K562 (cell line): ENCODE data around the gene IFNGR2. TPM values are rescaled to one million over a fixed set of nuclear protein-coding genes. Genes with fewer than 3 reads are reported as not detected.

Source experiments
- ESRRB ChIP-seq: fragments of 250-450 bp; sonication (Bioruptor Pico); IDR thresholded peaks from 2 replicates; pipeline ENCODE4 v1.5.0; 2020; ENCODE audit warnings: mild to moderate bottlenecking, moderate library complexity, borderline replicate concordance
- FOS ChIP-seq: IDR thresholded peaks from 3 replicates; pipeline ENCODE4 v1.6.1; 2011; ENCODE audit not compliant: insufficient read length; ENCODE audit errors: extremely low read depth
- HDAC1 ChIP-seq, 2 experiments: fragments of 450-650 bp; IDR thresholded peaks; 2 replicates each; pipeline ENCODE4 v1.6.1; 2016 to 2017; ENCODE audit warnings: inconsistent platforms in 1 of 2, mild to moderate bottlenecking in 1 of 2, moderate library complexity in 1 of 2
- HDGF ChIP-seq: fragments of 450-650 bp; IDR thresholded peaks from 2 replicates; pipeline ENCODE4 v1.6.1; 2016
- KAT2B ChIP-seq: IDR thresholded peaks from one replicate; pipeline ENCODE4 v1.6.1; 2012; ENCODE audit warnings: low read depth, mild to moderate bottlenecking, control low read depth, inconsistent platforms, low read length, moderate library complexity
- MAFK ChIP-seq: IDR thresholded peaks from 2 replicates; pipeline ENCODE4 v1.6.1; 2011; ENCODE audit warnings: low read length, improper control_type of control experiment
- MBD2 ChIP-seq: sonication (generic); IDR thresholded peaks from 2 replicates; pipeline ENCODE4 v1.6.1; 2016; ENCODE audit warnings: low read depth, borderline replicate concordance
- MIER1 ChIP-seq: fragments of 450-650 bp; IDR thresholded peaks from 2 replicates; pipeline ENCODE4 v1.6.1; 2016; ENCODE audit warnings: antibody characterized with exemption, mild to moderate bottlenecking, low read depth
- NCOA4 ChIP-seq: fragments of 450-650 bp; IDR thresholded peaks from 2 replicates; pipeline ENCODE4 v1.6.1; 2018; ENCODE audit warnings: mild to moderate bottlenecking; ENCODE audit not compliant: partially characterized antibody
- PHB2 ChIP-seq: fragments of 450-650 bp; IDR thresholded peaks from 2 replicates; pipeline ENCODE4 v1.6.1; 2017; ENCODE audit warnings: low read depth
- RB1 ChIP-seq: fragments of 450-650 bp; IDR thresholded peaks from 2 replicates; pipeline ENCODE4 v1.6.1; 2017; ENCODE audit warnings: low read depth, mild to moderate bottlenecking
- RBM25 ChIP-seq: fragments of 200-400 bp; formaldehyde crosslinking; IDR thresholded peaks from 2 replicates; pipeline ENCODE4 v1.6.1; 2018; ENCODE audit warnings: low read length, low read depth, moderate library complexity; ENCODE audit not compliant: severe bottlenecking
- SIX5 ChIP-seq, 2 experiments: IDR thresholded peaks; 2 replicates each; pipeline ENCODE4 v1.6.1; 2011; ENCODE audit warnings: low read length in 2 of 2, borderline replicate concordance in 1 of 2, low read depth in 1 of 2, mild to moderate bottlenecking in 1 of 2, moderate library complexity in 1 of 2; ENCODE audit not compliant: insufficient read depth in 1 of 2
- TBP ChIP-seq: optimal IDR thresholded peaks from 2 replicates; pipeline ENCODE3; 2011; ENCODE audit warnings: low read depth, low read length, improper control_type of control experiment
- TCFL5 ChIP-seq: fragments of 250-450 bp; sonication (Bioruptor Pico); conservative IDR thresholded peaks from 2 replicates; pipeline ENCODE4 v1.6.1; 2021; ENCODE audit warnings: mild to moderate bottlenecking, moderate library complexity, matching md5 sums
- XRCC5 ChIP-seq: fragments of 200-400 bp; formaldehyde crosslinking; IDR thresholded peaks from 2 replicates; pipeline ENCODE4 v1.6.1; 2017; ENCODE audit warnings: low read depth, mild to moderate bottlenecking, low read length
- ZBED1 ChIP-seq: IDR thresholded peaks from 2 replicates; pipeline ENCODE4 v1.6.1; 2014
- ZFPM2 ChIP-seq: fragments of 250-450 bp; sonication (Bioruptor Pico); IDR thresholded peaks from 2 replicates; pipeline ENCODE4 v1.5.1; 2022; ENCODE audit warnings: mild to moderate bottlenecking
- ZNF77 ChIP-seq: fragments of 250-450 bp; sonication (Bioruptor Pico); IDR thresholded peaks from 2 replicates; pipeline ENCODE4 v1.5.0; 2020
- ZNF785 ChIP-seq: fragments of 250-450 bp; sonication (Bioruptor Pico); IDR thresholded peaks from 2 replicates; pipeline ENCODE4 v1.4.0; 2020; ENCODE audit warnings: mild to moderate bottlenecking
- polyA plus RNA-seq, 8 experiments: library from polyadenylated mRNA; depleted of rRNA in 4 of 8; stranded (reverse) in 5 of 8; unstranded in 3 of 8; fragments of >200 nt; fragmentation: Nextera tagmentation in 2 of 8; fragmentation: Illumina TruSeq in 1 of 8; extraction: Ambion mirVana in 2 of 8; extraction: Trizol in 1 of 8; gene quantifications; 2 replicates each; pipeline versions ENCODE4 v1.2.1 to v1.2.3, GENCODE V29; 2011 to 2014; ENCODE audit warnings: inconsistent platforms in 1 of 8, missing spikeins in 1 of 8
- total RNA-seq, 7 experiments: library from RNA; depleted of rRNA in 6 of 7; stranded (reverse); fragments of >200 nt in 6 of 7; fragmentation: Illumina TruSeq in 2 of 7; extraction: Trizol in 2 of 7; gene quantifications; 2 replicates each; pipeline versions ENCODE4 v1.2.1 to v1.2.3, GENCODE V29; 2011 to 2021; ENCODE audit warnings: low replicate concordance in 1 of 7
- TF ChIP-seq, protein P1 (sequence below): fragments of 250-450 bp; sonication (Bioruptor Pico); IDR thresholded peaks from 2 replicates; pipeline ENCODE4 v1.4.0; 2020; ENCODE audit warnings: mild to moderate bottlenecking
- TF ChIP-seq, protein P2 (sequence below), 2 experiments: fragments of 450-650 bp; conservative IDR thresholded peaks; 2 replicates each; pipeline ENCODE4 v1.6.1; 2017; ENCODE audit warnings: mild to moderate bottlenecking in 2 of 2, moderate library complexity in 2 of 2
- TF ChIP-seq, protein P3 (sequence below): sonication (generic); formaldehyde crosslinking; IDR thresholded peaks from 2 replicates; pipeline ENCODE4 v1.9.0; 2022; ENCODE audit warnings: mild to moderate bottlenecking, missing genetic modification reagents
- TF ChIP-seq, protein P4 (sequence below): sonication (generic); formaldehyde crosslinking; IDR thresholded peaks from 2 replicates; pipeline ENCODE4 v1.8.0; 2022; ENCODE audit warnings: mild to moderate bottlenecking, missing genetic modification reagents, borderline replicate concordance

IFNGR2 gene
- total and polyA plus RNA-seq, 9 of the 15 experiments (the other 6 are each of a cell fraction or from before 2014, with no cell fraction given), result 6.7 to 58.0 (median 28.5) TPM

DNA sequence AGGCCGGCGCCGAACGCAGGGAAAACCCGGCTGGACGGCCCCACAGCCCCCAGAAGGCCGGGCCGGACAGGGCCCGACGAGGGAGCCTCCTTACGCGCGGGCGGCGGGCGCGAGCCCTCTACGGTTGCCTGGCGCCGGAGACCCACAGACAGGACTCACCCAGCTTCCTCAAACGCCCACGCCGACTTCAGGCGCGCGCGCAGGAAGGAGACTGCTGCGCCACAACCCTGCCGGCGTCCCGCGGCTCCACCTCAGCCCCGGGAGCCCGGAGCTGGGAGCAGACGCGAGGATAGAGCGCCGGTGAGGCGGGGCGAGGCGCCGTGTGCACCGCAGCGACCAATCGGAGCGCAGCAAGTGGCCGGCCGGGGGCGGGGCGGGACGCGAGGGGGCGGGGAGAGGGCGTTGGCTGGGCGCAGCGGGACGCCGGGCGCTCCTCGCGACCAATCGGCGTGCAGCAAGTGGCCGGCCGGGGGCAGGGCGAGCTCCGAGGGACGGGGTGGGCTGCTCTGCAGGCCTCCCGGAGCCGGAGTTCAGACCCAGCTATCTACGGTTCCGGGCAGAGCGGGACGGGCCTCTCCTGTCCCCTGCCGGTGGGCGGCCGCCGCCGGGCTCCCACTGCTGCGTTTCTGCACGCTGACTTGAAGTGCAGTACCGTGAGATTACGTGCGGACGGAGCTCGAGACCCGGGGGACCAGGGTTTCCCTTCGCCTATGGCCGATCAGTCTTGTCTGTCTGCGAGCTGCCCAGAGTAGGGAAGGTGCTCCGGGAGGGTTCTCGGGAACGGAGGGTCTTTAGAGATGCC is 76.7 kb downstream of the IFNGR2 start, which contains the start of gene TMEM50B (continued):
- TF ChIP-seq SIX5 (IDR thresholded peaks at IDR 0.05; ENCODE audit: borderline replicate concordance in 1 of 2, insufficient read depth in 1 of 2, low read depth in 1 of 2, low read length in 2 of 2) (no peak), HDAC1 (IDR thresholded peaks at IDR 0.05) (peak in 1 of 2 experiments; percentile 56; a peak in 3 of 4 replicates), FOS (peak; percentile 23), HDGF (no peak), XRCC5 (peak; percentile 84; the same call in 1 of the 2 replicates), RB1 (peak; percentile 73), ESRRB (CRISPR knock-in tag) (no peak), MAFK (no peak), MBD2 (no peak; the same call in 1 of the 2 replicates), ZBED1 (peak; percentile 43; the same call in 1 of the 2 replicates), PHB2 (no peak), KAT2B (peak; percentile 50), ZNF77 (CRISPR knock-in tag) (no peak), ZFPM2 (CRISPR knock-in tag) (no peak), ZNF785 (CRISPR knock-in tag) (no peak), TBP (peak; percentile 92), NCOA4 (no peak), MIER1 (no peak), RBM25 (peak; percentile 79), TCFL5 (CRISPR knock-in tag) (no peak)
- TF ChIP-seq, protein P1, sequence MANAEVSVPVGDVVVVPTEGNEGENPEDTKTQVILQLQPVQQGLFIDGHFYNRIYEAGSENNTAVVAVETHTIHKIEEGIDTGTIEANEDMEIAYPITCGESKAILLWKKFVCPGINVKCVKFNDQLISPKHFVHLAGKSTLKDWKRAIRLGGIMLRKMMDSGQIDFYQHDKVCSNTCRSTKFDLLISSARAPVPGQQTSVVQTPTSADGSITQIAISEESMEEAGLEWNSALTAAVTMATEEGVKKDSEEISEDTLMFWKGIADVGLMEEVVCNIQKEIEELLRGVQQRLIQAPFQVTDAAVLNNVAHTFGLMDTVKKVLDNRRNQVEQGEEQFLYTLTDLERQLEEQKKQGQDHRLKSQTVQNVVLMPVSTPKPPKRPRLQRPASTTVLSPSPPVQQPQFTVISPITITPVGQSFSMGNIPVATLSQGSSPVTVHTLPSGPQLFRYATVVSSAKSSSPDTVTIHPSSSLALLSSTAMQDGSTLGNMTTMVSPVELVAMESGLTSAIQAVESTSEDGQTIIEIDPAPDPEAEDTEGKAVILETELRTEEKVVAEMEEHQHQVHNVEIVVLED (CRISPR knock-in tag), result peak; percentile 70
- TF ChIP-seq, protein P2, sequence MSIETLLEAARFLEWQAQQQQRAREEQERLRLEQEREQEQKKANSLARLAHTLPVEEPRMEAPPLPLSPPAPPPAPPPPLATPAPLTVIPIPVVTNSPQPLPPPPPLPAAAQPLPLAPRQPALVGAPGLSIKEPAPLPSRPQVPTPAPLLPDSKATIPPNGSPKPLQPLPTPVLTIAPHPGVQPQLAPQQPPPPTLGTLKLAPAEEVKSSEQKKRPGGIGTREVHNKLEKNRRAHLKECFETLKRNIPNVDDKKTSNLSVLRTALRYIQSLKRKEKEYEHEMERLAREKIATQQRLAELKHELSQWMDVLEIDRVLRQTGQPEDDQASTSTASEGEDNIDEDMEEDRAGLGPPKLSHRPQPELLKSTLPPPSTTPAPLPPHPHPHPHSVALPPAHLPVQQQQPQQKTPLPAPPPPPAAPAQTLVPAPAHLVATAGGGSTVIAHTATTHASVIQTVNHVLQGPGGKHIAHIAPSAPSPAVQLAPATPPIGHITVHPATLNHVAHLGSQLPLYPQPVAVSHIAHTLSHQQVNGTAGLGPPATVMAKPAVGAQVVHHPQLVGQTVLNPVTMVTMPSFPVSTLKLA (conservative IDR thresholded peaks at IDR 0.05), result peak; percentile 62 to 74
- TF ChIP-seq, protein P3, sequence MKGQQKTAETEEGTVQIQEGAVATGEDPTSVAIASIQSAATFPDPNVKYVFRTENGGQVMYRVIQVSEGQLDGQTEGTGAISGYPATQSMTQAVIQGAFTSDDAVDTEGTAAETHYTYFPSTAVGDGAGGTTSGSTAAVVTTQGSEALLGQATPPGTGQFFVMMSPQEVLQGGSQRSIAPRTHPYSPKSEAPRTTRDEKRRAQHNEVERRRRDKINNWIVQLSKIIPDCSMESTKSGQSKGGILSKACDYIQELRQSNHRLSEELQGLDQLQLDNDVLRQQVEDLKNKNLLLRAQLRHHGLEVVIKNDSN (CRISPR knock-in tag), result no peak; the same call in 1 of the 2 replicates
- TF ChIP-seq, protein P4, sequence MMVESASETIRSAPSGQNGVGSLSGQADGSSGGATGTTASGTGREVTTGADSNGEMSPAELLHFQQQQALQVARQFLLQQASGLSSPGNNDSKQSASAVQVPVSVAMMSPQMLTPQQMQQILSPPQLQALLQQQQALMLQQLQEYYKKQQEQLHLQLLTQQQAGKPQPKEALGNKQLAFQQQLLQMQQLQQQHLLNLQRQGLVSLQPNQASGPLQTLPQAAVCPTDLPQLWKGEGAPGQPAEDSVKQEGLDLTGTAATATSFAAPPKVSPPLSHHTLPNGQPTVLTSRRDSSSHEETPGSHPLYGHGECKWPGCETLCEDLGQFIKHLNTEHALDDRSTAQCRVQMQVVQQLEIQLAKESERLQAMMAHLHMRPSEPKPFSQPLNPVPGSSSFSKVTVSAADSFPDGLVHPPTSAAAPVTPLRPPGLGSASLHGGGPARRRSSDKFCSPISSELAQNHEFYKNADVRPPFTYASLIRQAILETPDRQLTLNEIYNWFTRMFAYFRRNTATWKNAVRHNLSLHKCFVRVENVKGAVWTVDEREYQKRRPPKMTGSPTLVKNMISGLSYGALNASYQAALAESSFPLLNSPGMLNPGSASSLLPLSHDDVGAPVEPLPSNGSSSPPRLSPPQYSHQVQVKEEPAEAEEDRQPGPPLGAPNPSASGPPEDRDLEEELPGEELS (CRISPR knock-in tag), result 0 out of 2 replicates have a peak, but pooled peaks have one; percentile 1
